Hepatocyte (in vitro differentiated cells): ENCODE results near the gene PTPRD. TPM values are rescaled to one million over a fixed set of nuclear protein-coding genes. Genes with fewer than 3 reads are reported as not detected.

ENCODE experiments used
- DNase-seq: peaks from one replicate; pipeline ENCODE4 v3.0.0-alpha.2; 2016; ENCODE audit warnings: low spot score
- H2AFZ ChIP-seq: fragments of 200-600 bp; sonication (generic); 2 replicates; pipeline ENCODE4 v1.6.0; 2016; ENCODE audit warnings: antibody characterized with exemption, mild to moderate bottlenecking
- H3K27ac ChIP-seq: fragments of 200-600 bp; sonication (generic); 2 replicates; pipeline ENCODE4 v1.5.1; 2016; ENCODE audit warnings: mild to moderate bottlenecking
- H3K27me3 ChIP-seq: fragments of 200-600 bp; sonication (generic); 2 replicates; pipeline ENCODE4 v1.6.1; 2016
- H3K36me3 ChIP-seq: fragments of 200-600 bp; sonication (generic); replicated peaks from 2 replicates; pipeline ENCODE4 v1.5.1; 2016; ENCODE audit warnings: low read depth; ENCODE audit not compliant: insufficient read depth
- H3K4me1 ChIP-seq: fragments of 200-600 bp; sonication (generic); 2 replicates; pipeline ENCODE4 v1.5.1; 2016; ENCODE audit warnings: mild to moderate bottlenecking, moderate library complexity; ENCODE audit not compliant: insufficient read depth
- H3K4me2 ChIP-seq: fragments of 200-600 bp; sonication (generic); 2 replicates; pipeline ENCODE4 v1.6.0; 2016
- H3K4me3 ChIP-seq: fragments of 200-600 bp; sonication (generic); 2 replicates; pipeline ENCODE4 v1.5.1; 2016; ENCODE audit warnings: mild to moderate bottlenecking
- H3K79me2 ChIP-seq: fragments of 200-600 bp; sonication (generic); 2 replicates; pipeline ENCODE4 v1.6.0; 2017; ENCODE audit warnings: mild to moderate bottlenecking
- H3K9me2 ChIP-seq: fragments of 200-600 bp; sonication (generic); replicated peaks from 2 replicates; pipeline ENCODE4 v1.6.0; 2017; ENCODE audit warnings: mild to moderate bottlenecking; ENCODE audit not compliant: insufficient read depth
- H3K9me3 ChIP-seq: fragments of 200-600 bp; sonication (generic); 2 replicates; pipeline ENCODE4 v1.5.1; 2016; ENCODE audit warnings: low read depth, mild to moderate bottlenecking
- H4K20me1 ChIP-seq: fragments of 200-600 bp; sonication (generic); 2 replicates; pipeline ENCODE4 v1.6.0; 2016; ENCODE audit warnings: mild to moderate bottlenecking; ENCODE audit not compliant: insufficient read depth, poor library complexity, severe bottlenecking
- CTCF ChIP-seq: fragments of 200-600 bp; sonication (generic); IDR thresholded peaks from 2 replicates; pipeline ENCODE4 v1.5.1; 2016; ENCODE audit warnings: antibody characterized with exemption, mild to moderate bottlenecking; ENCODE audit not compliant: poor library complexity
- EZH2 ChIP-seq: fragments of 200-600 bp; sonication (generic); IDR thresholded peaks from 2 replicates; pipeline ENCODE4 v1.6.1; 2016; ENCODE audit warnings: antibody characterized with exemption, mild to moderate bottlenecking, borderline replicate concordance
- EZH2phosphoT487 ChIP-seq: fragments of 200-600 bp; sonication (generic); IDR thresholded peaks from one replicate; pipeline ENCODE4 v1.6.1; 2018; ENCODE audit warnings: antibody characterized with exemption, mild to moderate bottlenecking, low read depth, moderate library complexity; ENCODE audit not compliant: unreplicated experiment, severe bottlenecking
- WGBS: methylation state at CpG from one replicate; pipeline ENCODE4 v1.1.6; 2016; ENCODE audit warnings: low lambda C conversion rate; ENCODE audit errors: missing lambda C conversion rate; 5-methylcytosine and 5-hydroxymethylcytosine counted together
- polyA plus RNA-seq: library from polyadenylated mRNA; unstranded; fragments of >200 nt; fragmentation: Nextera tagmentation; extraction: Ambion mirVana; gene quantifications from 2 replicates; pipeline ENCODE4 v1.2.1, GENCODE V29; 2016
- total RNA-seq: library from RNA; depleted of rRNA; stranded (reverse); fragments of >200 nt; gene quantifications from 2 replicates; pipeline ENCODE4 v1.2.3, GENCODE V29; 2014

PTPRD gene
- total and polyA plus RNA-seq, 2 experiments from 2014 or later, result 6.5 to 77.6 TPM

DNA sequence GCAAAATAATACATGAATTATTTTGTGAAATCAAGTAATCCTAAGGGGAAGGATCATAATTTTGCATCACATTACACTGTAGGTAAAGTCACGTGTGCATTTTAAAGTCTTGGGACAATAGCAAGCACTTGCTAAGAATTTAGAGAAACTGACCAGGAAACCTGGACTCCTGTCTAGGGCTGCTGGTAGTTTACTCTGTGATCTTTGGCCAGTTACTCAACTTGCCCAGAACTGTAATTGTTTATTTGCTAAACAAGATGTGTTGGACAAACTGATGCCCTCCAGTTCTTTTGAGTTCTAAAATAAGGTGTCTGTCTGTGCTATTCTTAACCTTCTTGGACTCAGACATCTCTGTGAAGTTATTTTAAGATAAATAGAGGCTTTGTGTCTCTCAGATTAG, 2218.5 kb downstream of the PTPRD start:
- Histone ChIP-seq H3K79me2 (no peaks in the 10 kb centered on the region), H3K4me2 (no peak overlapping the region), H3K36me3 (no peaks in the 10 kb centered on the region), H3K27ac (no peak overlapping the region), H3K4me1 (no peaks in the 10 kb centered on the region), H2AFZ (no peak overlapping the region), H3K27me3 (no peaks in the 10 kb centered on the region), H3K9me2 (no peaks in the 10 kb centered on the region), H3K9me3 (no peaks in the 10 kb centered on the region), H4K20me1 (no peaks in the 10 kb centered on the region), H3K4me3 (no peak overlapping the region)
- no peak for DNase-seq
- TF ChIP-seq EZH2 (no peak), CTCF (no peak), EZH2phosphoT487 (no peak)
- 71% methylated on average over 1 of the region's 1 CpG for WGBS

DNA sequence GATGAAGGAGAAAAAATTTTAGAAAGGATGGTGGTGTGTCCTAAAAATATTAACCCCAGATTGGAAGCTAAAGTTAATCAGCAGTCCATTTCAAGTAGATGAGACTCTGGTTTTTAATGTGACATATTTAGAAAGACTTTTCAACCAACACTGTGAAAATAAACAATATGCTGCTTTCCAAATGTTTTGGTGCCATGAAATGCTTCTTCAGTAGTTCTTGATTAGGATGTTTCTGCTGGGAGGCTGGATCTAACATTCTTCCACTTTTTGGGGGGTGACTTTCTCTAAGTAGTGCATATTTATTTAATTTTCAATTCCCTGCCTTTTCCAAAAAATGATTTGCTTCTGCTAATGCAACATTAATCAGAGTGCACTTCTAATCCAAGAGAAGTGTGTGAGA, 2219.9 kb downstream of the PTPRD start:
- H4K20me1 ChIP-seq, result no peaks in the 10 kb centered on the region
- TF ChIP-seq EZH2 (no peak), CTCF (no peak), EZH2phosphoT487 (no peak)
- no peaks in the 10 kb centered on the region for H3K9me2 ChIP-seq
- H3K4me1 ChIP-seq, result no peaks in the 10 kb centered on the region
- no peaks in the 10 kb centered on the region for H3K9me3 ChIP-seq
- H2AFZ ChIP-seq, result no peak overlapping the region
- DNase-seq, result no peak
- H3K27me3 ChIP-seq, result no peaks in the 10 kb centered on the region
- no peaks in the 10 kb centered on the region for H3K36me3 ChIP-seq
- no peak overlapping the region for H3K4me2 ChIP-seq
- no peaks in the 10 kb centered on the region for H3K79me2 ChIP-seq
- no peak overlapping the region for H3K27ac ChIP-seq
- no peak overlapping the region for H3K4me3 ChIP-seq

DNA sequence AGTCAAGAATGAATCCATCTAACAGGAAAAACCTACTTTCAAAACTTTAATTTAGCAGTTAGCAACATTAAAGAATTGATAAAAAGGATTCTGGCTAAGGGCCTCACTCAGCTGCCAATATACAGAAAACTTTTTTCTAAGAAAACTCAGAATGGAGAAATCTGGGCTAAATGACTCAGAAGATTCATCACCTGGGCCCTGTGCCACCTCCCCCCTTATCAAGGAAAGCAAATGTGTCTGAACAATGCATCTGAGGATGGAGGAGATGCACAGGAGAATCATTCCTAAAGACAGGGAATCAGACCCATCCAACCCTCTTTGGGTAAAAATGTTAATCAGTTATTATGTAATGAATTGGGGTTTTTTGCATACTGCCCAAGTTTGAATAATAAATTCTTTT, 2221.2 kb downstream of the PTPRD start:
- Histone ChIP-seq H3K36me3 (no peaks in the 10 kb centered on the region), H3K4me3 (no peak overlapping the region), H3K4me1 (no peaks in the 10 kb centered on the region), H3K4me2 (no peak overlapping the region), H3K27ac (no peak overlapping the region), H4K20me1 (no peaks in the 10 kb centered on the region), H3K79me2 (no peaks in the 10 kb centered on the region), H3K9me3 (no peaks in the 10 kb centered on the region), H3K27me3 (no peaks in the 10 kb centered on the region), H2AFZ (no peak overlapping the region), H3K9me2 (no peaks in the 10 kb centered on the region)
- TF ChIP-seq EZH2phosphoT487 (no peak), CTCF (no peak), EZH2 (no peak)
- DNase-seq, result no peak

DNA sequence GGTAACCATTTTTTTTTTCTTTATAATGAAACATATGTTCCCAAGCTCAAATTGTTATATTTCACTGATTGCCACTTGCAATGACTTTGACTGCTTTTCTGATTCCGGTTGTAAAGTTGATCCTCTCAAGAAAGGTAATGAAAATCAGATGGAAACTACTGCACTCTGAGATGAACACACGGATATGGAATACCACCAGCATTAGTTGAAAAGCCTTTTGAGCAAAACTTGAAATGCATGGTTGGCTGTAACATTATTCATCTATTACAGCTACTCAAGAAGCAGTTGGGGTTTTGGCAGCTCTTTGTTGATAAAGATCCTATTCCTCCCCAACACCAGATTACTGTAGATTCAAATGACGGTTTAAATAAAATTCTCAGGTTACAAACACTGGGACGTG, 2221.7 kb downstream of the PTPRD start:
- DNase-seq, result no peak
- TF ChIP-seq CTCF, result no peak
- TF ChIP-seq EZH2, result no peak
- TF ChIP-seq EZH2phosphoT487, result no peak

More for the DNA sequence above, 2221.7 kb downstream of the PTPRD start:
- no peaks in the 10 kb centered on the region for H4K20me1 ChIP-seq
- no peaks in the 10 kb centered on the region for H3K79me2 ChIP-seq
- H3K27ac ChIP-seq, result no peak overlapping the region
- WGBS, result 76% methylated on average over 4 of the region's 4 CpGs
- no peak overlapping the region for H3K4me3 ChIP-seq
- H3K4me1 ChIP-seq, result no peaks in the 10 kb centered on the region
- H3K9me3 ChIP-seq, result no peaks in the 10 kb centered on the region
- no peaks in the 10 kb centered on the region for H3K27me3 ChIP-seq
- no peak overlapping the region for H3K4me2 ChIP-seq
- no peak overlapping the region for H2AFZ ChIP-seq
- H3K36me3 ChIP-seq, result no peaks in the 10 kb centered on the region
- no peaks in the 10 kb centered on the region for H3K9me2 ChIP-seq
